ENCODE data around the gene CACHD1.

CACHD1 gene

DNA sequence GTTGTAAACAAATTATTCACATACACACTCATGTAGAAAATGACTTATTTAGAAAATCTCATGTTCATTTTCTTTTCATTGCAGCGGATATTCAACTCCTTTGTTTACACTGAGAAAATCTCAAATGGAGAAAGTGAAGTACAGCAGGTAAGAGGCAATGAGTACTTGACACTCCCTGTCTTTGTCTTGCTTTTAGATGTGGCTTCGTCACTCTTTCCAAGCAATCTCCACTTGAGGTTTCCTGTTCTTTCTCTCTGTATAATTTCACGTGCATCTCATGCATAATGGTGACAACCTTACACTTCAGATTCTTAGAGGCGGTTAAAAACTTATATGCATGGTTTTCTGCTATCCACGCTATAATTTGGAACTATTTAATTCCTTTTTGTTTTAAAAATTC lies 80.6 kb downstream of the CACHD1 start:
- Histone ChIP-seq H3K4me3 (ENCODE audit: low read length) (no peak overlapping the region), H3K9ac (ENCODE audit: low read length) (no peak overlapping the region), H3K9me3 (ENCODE audit: insufficient read depth, low read length) (no peaks in the 10 kb centered on the region), H3K79me2 (ENCODE audit: low read length) (no peaks in the 10 kb centered on the region), H3K27me3 (ENCODE audit: low read depth, low read length) (no peaks in the 10 kb centered on the region), H3K4me2 (ENCODE audit: low read length) (no peak overlapping the region), H4K20me1 (ENCODE audit: insufficient read depth, low read length) (no peaks in the 10 kb centered on the region), H3K4me1 (ENCODE audit: low read length) (no peaks in the 10 kb centered on the region), H3K27ac (ENCODE audit: low read length) (no peak overlapping the region), H3K36me3 (replicated peaks; ENCODE audit: low read depth, low read length) (no peaks in the 10 kb centered on the region), H2AFZ (ENCODE audit: low read depth, low read length) (no peak overlapping the region)
- TF ChIP-seq EZH2phosphoT487 (IDR thresholded peaks at IDR 0.05; ENCODE audit: low read depth), result no peak
- TF ChIP-seq, protein P1, sequence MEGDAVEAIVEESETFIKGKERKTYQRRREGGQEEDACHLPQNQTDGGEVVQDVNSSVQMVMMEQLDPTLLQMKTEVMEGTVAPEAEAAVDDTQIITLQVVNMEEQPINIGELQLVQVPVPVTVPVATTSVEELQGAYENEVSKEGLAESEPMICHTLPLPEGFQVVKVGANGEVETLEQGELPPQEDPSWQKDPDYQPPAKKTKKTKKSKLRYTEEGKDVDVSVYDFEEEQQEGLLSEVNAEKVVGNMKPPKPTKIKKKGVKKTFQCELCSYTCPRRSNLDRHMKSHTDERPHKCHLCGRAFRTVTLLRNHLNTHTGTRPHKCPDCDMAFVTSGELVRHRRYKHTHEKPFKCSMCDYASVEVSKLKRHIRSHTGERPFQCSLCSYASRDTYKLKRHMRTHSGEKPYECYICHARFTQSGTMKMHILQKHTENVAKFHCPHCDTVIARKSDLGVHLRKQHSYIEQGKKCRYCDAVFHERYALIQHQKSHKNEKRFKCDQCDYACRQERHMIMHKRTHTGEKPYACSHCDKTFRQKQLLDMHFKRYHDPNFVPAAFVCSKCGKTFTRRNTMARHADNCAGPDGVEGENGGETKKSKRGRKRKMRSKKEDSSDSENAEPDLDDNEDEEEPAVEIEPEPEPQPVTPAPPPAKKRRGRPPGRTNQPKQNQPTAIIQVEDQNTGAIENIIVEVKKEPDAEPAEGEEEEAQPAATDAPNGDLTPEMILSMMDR (IDR thresholded peaks at IDR 0.05; ENCODE audit: low read depth, low read length), result no peak

DNA sequence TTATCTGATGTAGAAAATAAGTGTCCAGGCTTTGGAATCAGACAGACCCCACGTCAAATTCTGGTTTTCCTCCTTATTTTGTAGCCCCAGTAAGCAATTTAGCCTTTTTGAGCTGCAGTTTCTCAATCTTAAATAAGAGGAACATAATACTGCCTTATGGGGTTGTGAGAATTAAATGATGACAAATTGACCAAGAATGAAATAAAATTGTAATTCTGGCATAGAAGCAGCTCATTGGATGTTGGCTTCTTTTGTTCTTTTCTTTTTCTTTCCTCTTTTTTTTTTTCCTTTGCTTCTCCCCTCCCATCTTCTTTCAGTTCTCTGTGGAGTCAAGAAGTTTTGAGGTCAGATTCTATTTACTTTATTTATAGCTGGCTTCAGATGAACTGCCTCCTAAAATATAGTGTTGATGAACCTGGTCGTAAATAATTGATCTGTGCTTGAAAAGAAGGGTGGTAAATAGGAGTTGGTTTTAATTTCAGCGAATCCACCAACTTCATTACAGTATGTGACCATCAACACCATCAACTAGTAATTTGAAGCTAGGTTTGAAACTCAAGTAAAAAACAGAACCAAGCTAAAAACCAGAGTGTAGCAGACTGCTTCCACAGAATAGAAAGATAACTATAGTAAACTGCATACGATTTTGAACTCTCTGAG lies 81.1 kb downstream of the CACHD1 start:
- Histone ChIP-seq H3K36me3 (replicated peaks; ENCODE audit: low read depth, low read length) (no peaks in the 10 kb centered on the region), H3K27me3 (ENCODE audit: low read depth, low read length) (no peaks in the 10 kb centered on the region), H3K9me3 (ENCODE audit: insufficient read depth, low read length) (no peaks in the 10 kb centered on the region), H4K20me1 (ENCODE audit: insufficient read depth, low read length) (no peaks in the 10 kb centered on the region), H3K27ac (ENCODE audit: low read length) (no peak overlapping the region), H3K79me2 (ENCODE audit: low read length) (no peaks in the 10 kb centered on the region), H3K4me2 (ENCODE audit: low read length) (no peak overlapping the region), H3K9ac (ENCODE audit: low read length) (no peak overlapping the region), H3K4me1 (ENCODE audit: low read length) (no peaks in the 10 kb centered on the region), H2AFZ (ENCODE audit: low read depth, low read length) (no peak overlapping the region), H3K4me3 (ENCODE audit: low read length) (no peak overlapping the region)
- TF ChIP-seq EZH2phosphoT487 (IDR thresholded peaks at IDR 0.05; ENCODE audit: low read depth), result no peak
- TF ChIP-seq, protein P1 (IDR thresholded peaks at IDR 0.05; ENCODE audit: low read depth, low read length), result no peak

DNA sequence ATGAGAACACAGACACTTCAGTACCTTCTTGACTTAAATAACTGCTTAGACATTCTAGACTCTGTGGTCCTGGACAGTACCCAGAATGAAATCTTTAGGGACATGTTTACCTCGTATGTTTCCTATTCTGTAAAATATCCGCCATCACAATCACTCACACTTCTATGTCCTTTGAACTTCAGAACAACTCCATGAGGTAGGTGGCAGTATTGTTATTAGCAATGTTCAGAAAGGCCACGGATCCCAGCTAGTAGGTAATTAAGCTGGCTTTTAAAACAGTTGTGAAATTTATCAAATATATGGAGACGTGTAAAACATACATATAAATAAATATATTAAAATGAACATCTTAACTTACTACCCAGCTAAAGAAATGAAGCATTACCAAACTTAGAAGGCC lies 83.4 kb downstream of the CACHD1 start:
- H3K4me1 ChIP-seq (ENCODE audit: low read length), result no peaks in the 10 kb centered on the region
- H3K27ac ChIP-seq (ENCODE audit: low read length), result no peak overlapping the region
- no peak overlapping the region for H3K4me2 ChIP-seq (ENCODE audit: low read length)
- H3K27me3 ChIP-seq (ENCODE audit: low read depth, low read length), result no peaks in the 10 kb centered on the region
- no peaks in the 10 kb centered on the region for H3K9me3 ChIP-seq (ENCODE audit: insufficient read depth, low read length)
- no peaks in the 10 kb centered on the region for H4K20me1 ChIP-seq (ENCODE audit: insufficient read depth, low read length)
- no peak overlapping the region for H3K4me3 ChIP-seq (ENCODE audit: low read length)
- H3K36me3 ChIP-seq (replicated peaks; ENCODE audit: low read depth, low read length), result no peaks in the 10 kb centered on the region
- TF ChIP-seq EZH2phosphoT487 (IDR thresholded peaks at IDR 0.05; ENCODE audit: low read depth), result no peak
- TF ChIP-seq, protein P1 (IDR thresholded peaks at IDR 0.05; ENCODE audit: low read depth, low read length), result peak; percentile 25; the same call in 1 of the 2 replicates
- H2AFZ ChIP-seq (ENCODE audit: low read depth, low read length), result no peak overlapping the region
- H3K79me2 ChIP-seq (ENCODE audit: low read length), result no peaks in the 10 kb centered on the region
- no peak overlapping the region for H3K9ac ChIP-seq (ENCODE audit: low read length)

DNA sequence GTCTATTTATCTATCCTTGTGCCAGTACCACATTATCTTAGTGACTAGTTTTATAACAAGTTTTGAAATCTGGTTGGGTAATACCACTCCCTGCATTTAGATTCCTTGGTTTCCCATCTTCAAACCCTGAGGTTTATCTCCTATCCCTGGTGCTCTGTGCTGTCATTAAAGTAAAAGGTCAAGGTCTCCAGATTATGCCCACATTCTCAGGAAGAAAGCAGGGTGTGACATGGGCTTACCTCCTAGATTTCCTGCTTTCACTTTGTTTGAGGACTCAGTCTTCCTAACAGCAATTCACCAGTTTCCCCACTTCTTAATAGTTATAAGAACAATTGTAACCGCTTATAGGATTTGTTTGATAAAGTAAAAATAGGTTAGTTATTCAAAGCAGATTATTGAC lies 86.0 kb downstream of the CACHD1 start:
- Histone ChIP-seq H3K27ac (ENCODE audit: low read length) (no peak overlapping the region), H3K4me3 (ENCODE audit: low read length) (no peak overlapping the region), H3K4me1 (ENCODE audit: low read length) (no peaks in the 10 kb centered on the region), H3K79me2 (ENCODE audit: low read length) (no peaks in the 10 kb centered on the region), H3K9me3 (ENCODE audit: insufficient read depth, low read length) (no peaks in the 10 kb centered on the region), H3K36me3 (replicated peaks; ENCODE audit: low read depth, low read length) (no peaks in the 10 kb centered on the region), H3K4me2 (ENCODE audit: low read length) (no peak overlapping the region), H3K9ac (ENCODE audit: low read length) (no peak overlapping the region), H2AFZ (ENCODE audit: low read depth, low read length) (no peak overlapping the region), H3K27me3 (ENCODE audit: low read depth, low read length) (no peaks in the 10 kb centered on the region), H4K20me1 (ENCODE audit: insufficient read depth, low read length) (no peaks in the 10 kb centered on the region)
- no peak for TF ChIP-seq EZH2phosphoT487 (IDR thresholded peaks at IDR 0.05; ENCODE audit: low read depth)
- TF ChIP-seq, protein P1 (IDR thresholded peaks at IDR 0.05; ENCODE audit: low read depth, low read length), result no peak
